Activated CD4-positive, alpha-beta memory T cell treated with anti-CD3 and anti-CD28 coated beads, Interleukin-2, amount 10 ng/mL, durations not matched to agents 7 days and 5 days (primary cell): ENCODE results near the gene MKS1. TPM values are rescaled to one million over a fixed set of nuclear protein-coding genes. Genes with fewer than 3 reads are reported as not detected.

ENCODE experiments used
- CTCF ChIA-PET: fragments of 350-600 bp; sonication (Branson Sonifier 250); formaldehyde crosslinking; loops from one replicate; lab custom pipeline; 2021; ENCODE audit warnings: antibody characterized with exemption, inconsistent platforms; lab: Charles Lee
- POLR2A ChIA-PET: fragments of 350-600 bp; sonication (Branson Sonifier 250); formaldehyde crosslinking; loops from one replicate; lab custom pipeline; 2021; ENCODE audit warnings: antibody characterized with exemption; lab: Charles Lee
- DNase-seq: peaks from one replicate; pipeline ENCODE4 v3.0.0-alpha.2; 2020
- H3K27ac Mint-ChIP-seq: one replicate; pipeline ENCODE4 v1.8.0; 2021; ENCODE audit warnings: mild to moderate bottlenecking, mixed read lengths
- H3K27me3 Mint-ChIP-seq: one replicate; pipeline ENCODE4 v1.8.0; 2021; ENCODE audit warnings: mixed read lengths
- H3K36me3 Mint-ChIP-seq: one replicate; pipeline ENCODE4 v1.8.0; 2021; ENCODE audit warnings: low read depth, mixed read lengths
- H3K4me1 Mint-ChIP-seq: one replicate; pipeline ENCODE4 v1.8.0; 2021; ENCODE audit warnings: mixed read lengths
- H3K4me3 Mint-ChIP-seq: one replicate; pipeline ENCODE4 v1.8.0; 2021; ENCODE audit warnings: mild to moderate bottlenecking, mixed read lengths
- H3K9me3 Mint-ChIP-seq: one replicate; pipeline ENCODE4 v1.8.0; 2021; ENCODE audit warnings: mixed read lengths
- total RNA-seq, 2 experiments: library from RNA; stranded (reverse); gene quantifications; one replicate each; pipeline ENCODE4 v1.2.3, GENCODE V29; 2021

MKS1 gene
- total RNA-seq = 10 to 100 TPM; 18.7 to 19.8 TPM

GRCh38 chr17:58219007-58219788 lies at the start of gene MKS1:
Gene MKS1, minus strand, starts transcription at chr17:58219255. Its CDS starts 25 bp downstream, at chr17:58219230.
- Mint-ChIP-seq H3K9me3 (no peaks in the 10 kb centered on the region), H3K4me3 (peak within 1 kb of the TSS; percentile 95), H3K27me3 (peaks cover 4% of the 10 kb centered on the region), H3K36me3 (no peaks in the 10 kb centered on the region), H3K27ac (peak within 1 kb of the TSS; percentile 93), H3K4me1 (peaks cover 30% of the 10 kb centered on the region)
- CTCF ChIA-PET = interaction anchor here (0.9 to 1.6 kb wide), 11 partner anchors 10 to 269 kb away, joined by 3 to 6 read pairs (median 3); partner anchors contain the start of genes HSF5 and RNF43
- DNase-seq = peak; percentile 97
- POLR2A ChIA-PET = interaction anchor here (1.0 to 3.7 kb wide), 14 partner anchors 10 to 412 kb away, joined by 3 to 15 read pairs (median 4); partner anchors contain the start of genes DYNLL2, MRPS23, SRSF1 and SUPT4H1

- no peak for DNase-seq
- ChIA-PET CTCF (interaction anchor here (1.0 kb wide), 1 partner anchor 83 kb away, joined by 3 read pairs; no protein-coding TSS in a partner anchor), POLR2A (no interaction called here)
- no peak overlapping the region for H3K27ac Mint-ChIP-seq
- H3K27me3 Mint-ChIP-seq = peaks cover 23% of the 10 kb centered on the region
- H3K4me3 Mint-ChIP-seq = no peak overlapping the region
- H3K4me1 Mint-ChIP-seq = peaks cover 6% of the 10 kb centered on the region
- H3K36me3 Mint-ChIP-seq = no peaks in the 10 kb centered on the region
- H3K9me3 Mint-ChIP-seq = no peaks in the 10 kb centered on the region
Observed at GRCh38 chr17:58268326-58268725, 49.3 kb upstream of the MKS1 start.

- Mint-ChIP-seq H3K4me1 (no peaks in the 10 kb centered on the region), H3K27me3 (peaks cover 30% of the 10 kb centered on the region), H3K27ac (no peak overlapping the region), H3K36me3 (no peaks in the 10 kb centered on the region), H3K4me3 (no peak overlapping the region), H3K9me3 (no peaks in the 10 kb centered on the region)
- no peak for DNase-seq
- ChIA-PET CTCF (interaction anchor here (1.0 kb wide), 1 partner anchor 83 kb away, joined by 3 read pairs; no protein-coding TSS in a partner anchor), POLR2A (no interaction called here)
Observed at GRCh38 chr17:58267347-58268324, 48.6 kb upstream of the MKS1 start.

GRCh38 chr17:58265902-58266875 lies 47.1 kb upstream of the MKS1 start:
- Mint-ChIP-seq H3K27me3 (peaks cover 42% of the 10 kb centered on the region), H3K27ac (no peak overlapping the region), H3K4me1 (no peaks in the 10 kb centered on the region), H3K9me3 (no peaks in the 10 kb centered on the region), H3K4me3 (no peak overlapping the region), H3K36me3 (no peaks in the 10 kb centered on the region)
- POLR2A ChIA-PET = no interaction called here
- CTCF ChIA-PET = interaction anchor here (1.5 kb wide), 1 partner anchor 17 kb away, joined by 10 read pairs; no protein-coding TSS in a partner anchor
- no peak for DNase-seq

- ChIA-PET POLR2A (no interaction called here), CTCF (interaction anchor here (1.5 kb wide), 1 partner anchor 16 kb away, joined by 10 read pairs; no protein-coding TSS in a partner anchor)
- Mint-ChIP-seq H3K4me3 (no peak overlapping the region), H3K27me3 (peaks cover 51% of the 10 kb centered on the region), H3K9me3 (no peaks in the 10 kb centered on the region), H3K36me3 (no peaks in the 10 kb centered on the region), H3K27ac (no peak overlapping the region), H3K4me1 (no peaks in the 10 kb centered on the region)
- DNase-seq = no peak
Observed at GRCh38 chr17:58265271-58265670, 46.2 kb upstream of the MKS1 start.

- no peaks in the 10 kb centered on the region for H3K9me3 Mint-ChIP-seq
- no peak overlapping the region for H3K27ac Mint-ChIP-seq
- no peak overlapping the region for H3K4me3 Mint-ChIP-seq
- ChIA-PET CTCF (interaction anchor here (1.5 kb wide), 1 partner anchor 15 kb away, joined by 10 read pairs; no protein-coding TSS in a partner anchor), POLR2A (no interaction called here)
- H3K36me3 Mint-ChIP-seq = no peaks in the 10 kb centered on the region
- H3K27me3 Mint-ChIP-seq = peaks cover 53% of the 10 kb centered on the region
- no peaks in the 10 kb centered on the region for H3K4me1 Mint-ChIP-seq
- no peak for DNase-seq
Observed at GRCh38 chr17:58264407-58265103, 45.5 kb upstream of the MKS1 start.

- Mint-ChIP-seq H3K27ac (no peak overlapping the region), H3K27me3 (peaks cover 59% of the 10 kb centered on the region), H3K4me1 (no peaks in the 10 kb centered on the region), H3K4me3 (no peak overlapping the region), H3K9me3 (no peaks in the 10 kb centered on the region), H3K36me3 (no peaks in the 10 kb centered on the region)
- DNase-seq = no peak
- ChIA-PET CTCF (interaction anchor here (2.5 kb wide), 1 partner anchor 14 kb away, joined by 9 read pairs; no protein-coding TSS in a partner anchor), POLR2A (no interaction called here)
Observed at GRCh38 chr17:58263773-58264172, 44.7 kb upstream of the MKS1 start.

GRCh38 chr17:58262149-58262548 lies 43.1 kb upstream of the MKS1 start:
- ChIA-PET CTCF (interaction anchor here (2.5 kb wide), 1 partner anchor 12 kb away, joined by 9 read pairs; no protein-coding TSS in a partner anchor), POLR2A (no interaction called here)
- no peaks in the 10 kb centered on the region for H3K9me3 Mint-ChIP-seq
- no peak for DNase-seq
- H3K4me3 Mint-ChIP-seq = no peak overlapping the region
- H3K36me3 Mint-ChIP-seq = no peaks in the 10 kb centered on the region
- peaks cover 76% of the 10 kb centered on the region for H3K27me3 Mint-ChIP-seq
- no peaks in the 10 kb centered on the region for H3K4me1 Mint-ChIP-seq
- H3K27ac Mint-ChIP-seq = no peak overlapping the region

GRCh38 chr17:58254803-58255202 lies 35.7 kb upstream of the MKS1 start:
- CTCF ChIA-PET = interaction anchor here (0.6 kb wide), 1 partner anchor 692 kb away, joined by 5 read pairs; no protein-coding TSS in a partner anchor

GRCh38 chr17:58253082-58253481 lies 34.0 kb upstream of the MKS1 start:
- H3K4me1 Mint-ChIP-seq = peaks cover 11% of the 10 kb centered on the region
- no peak overlapping the region for H3K4me3 Mint-ChIP-seq
- no peaks in the 10 kb centered on the region for H3K36me3 Mint-ChIP-seq
- H3K27ac Mint-ChIP-seq = no peak overlapping the region
- ChIA-PET POLR2A (no interaction called here), CTCF (interaction anchor here (1.5 kb wide), 1 partner anchor 16 kb away, joined by 5 read pairs; no protein-coding TSS in a partner anchor)
- H3K27me3 Mint-ChIP-seq = peaks cover 57% of the 10 kb centered on the region
- no peaks in the 10 kb centered on the region for H3K9me3 Mint-ChIP-seq
- no peak for DNase-seq

More at GRCh38 chr17:58254803-58255202, 35.7 kb upstream of the MKS1 start:
- no peak for DNase-seq
- no peak overlapping the region for H3K4me3 Mint-ChIP-seq
- POLR2A ChIA-PET = no interaction called here
- no peaks in the 10 kb centered on the region for H3K9me3 Mint-ChIP-seq
- no peaks in the 10 kb centered on the region for H3K36me3 Mint-ChIP-seq
- no peak overlapping the region for H3K27ac Mint-ChIP-seq
- peaks cover 64% of the 10 kb centered on the region for H3K27me3 Mint-ChIP-seq
- H3K4me1 Mint-ChIP-seq = peaks cover 2% of the 10 kb centered on the region

GRCh38 chr17:58252141-58252540 lies 33.1 kb upstream of the MKS1 start:
- no peak for DNase-seq
- peaks cover 19% of the 10 kb centered on the region for H3K4me1 Mint-ChIP-seq
- peaks cover 52% of the 10 kb centered on the region for H3K27me3 Mint-ChIP-seq
- POLR2A ChIA-PET = no interaction called here
- H3K9me3 Mint-ChIP-seq = no peaks in the 10 kb centered on the region
- CTCF ChIA-PET = interaction anchor here (1.6 kb wide), 1 partner anchor 93 kb away, joined by 4 read pairs; no protein-coding TSS in a partner anchor
- H3K27ac Mint-ChIP-seq = no peak overlapping the region
- no peak overlapping the region for H3K4me3 Mint-ChIP-seq
- no peaks in the 10 kb centered on the region for H3K36me3 Mint-ChIP-seq
